T-helper 9 cell (primary cell): ENCODE results near the gene POLN.
"Not testable (repeated sequence)": the region's sequence is repeated elsewhere in the genome, so short reads cannot be mapped to it uniquely, and the experiment has no call there.

ENCODE experiments used
- DNase-seq: peaks from one replicate; pipeline ENCODE4 v3.0.0-alpha.2; 2020

The POLN gene

DNA sequence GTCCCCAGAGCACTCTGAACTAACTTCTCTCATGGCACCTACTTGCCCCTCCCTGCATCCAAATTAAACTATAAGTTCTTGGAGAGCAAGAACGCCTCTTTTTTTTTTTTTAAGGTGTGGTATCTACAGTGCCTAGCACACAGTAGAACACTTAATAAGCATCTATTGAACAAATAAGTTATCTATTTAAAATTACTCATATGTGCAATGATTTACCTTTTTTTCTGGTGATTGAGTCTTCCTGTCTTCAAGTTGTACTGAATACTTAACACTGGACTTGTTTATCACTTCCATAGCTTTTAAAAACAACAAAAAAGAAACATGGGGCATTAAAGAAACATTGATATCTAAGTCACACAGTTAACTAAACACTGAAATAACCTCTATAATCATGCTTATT, 29.1 kb downstream of the POLN start:
- DNase-seq, result no peak

DNA sequence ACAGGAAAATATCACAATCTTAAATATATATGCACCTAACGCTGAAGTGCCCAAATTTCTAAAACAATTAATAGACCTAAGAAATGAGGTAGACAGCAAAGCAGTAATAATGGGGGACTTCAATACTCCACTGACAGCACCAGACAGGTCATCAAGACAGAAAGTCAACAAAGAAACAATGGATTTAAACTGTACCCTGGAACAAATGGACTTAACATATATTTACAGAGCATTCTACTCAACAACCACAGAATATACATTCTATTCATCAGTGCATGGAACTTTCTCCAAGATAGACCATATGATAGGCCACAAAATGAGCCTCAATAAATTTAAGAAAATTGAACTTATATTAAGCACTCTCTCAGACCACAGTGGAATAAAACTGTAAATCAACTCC, 39.1 kb downstream of the POLN start:
- DNase-seq, result not testable (repeated sequence)

DNA sequence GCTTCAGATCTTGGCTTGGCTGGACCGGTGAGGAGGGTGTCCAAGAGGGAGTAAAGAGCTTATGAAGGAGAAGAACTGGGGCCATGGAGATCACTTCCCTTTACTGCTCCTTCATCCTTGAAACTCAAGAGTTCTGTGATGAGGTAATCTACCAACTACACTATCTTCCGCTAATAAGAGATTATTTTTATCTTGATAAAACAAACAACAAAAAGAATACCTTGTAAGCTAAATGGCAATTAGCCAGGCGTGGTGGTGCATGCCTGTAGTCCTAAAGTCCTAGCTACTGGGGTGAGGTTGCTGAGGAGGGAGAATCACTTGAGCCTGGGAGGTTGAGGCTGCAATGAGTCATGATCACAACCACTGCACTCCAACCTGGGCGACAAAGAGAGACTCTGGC, 47.4 kb downstream of the POLN start:
- DNase-seq, result no peak

DNA sequence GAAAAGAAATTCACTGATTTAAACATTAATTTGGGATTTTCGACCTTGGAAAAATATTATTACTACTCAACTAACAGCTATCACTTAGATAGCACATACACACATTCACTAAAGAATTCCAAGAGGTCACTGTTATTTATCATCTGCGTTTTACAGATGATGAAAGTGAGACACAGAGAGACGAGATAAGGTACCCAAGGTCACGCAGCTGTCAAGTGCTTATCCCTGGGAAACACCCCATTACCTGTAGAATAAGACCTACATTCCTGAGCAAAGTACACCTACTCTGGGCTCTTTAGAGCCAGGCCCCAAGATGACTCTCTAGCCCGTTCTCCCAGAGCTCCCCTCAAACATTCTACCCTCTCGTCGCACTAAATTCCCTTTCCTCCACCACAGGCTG, 48.6 kb downstream of the POLN start:
- no peak for DNase-seq

GRCh38 chr4:2186865-2187172, 55.1 kb downstream of the POLN start:
- DNase-seq, result no peak

DNA sequence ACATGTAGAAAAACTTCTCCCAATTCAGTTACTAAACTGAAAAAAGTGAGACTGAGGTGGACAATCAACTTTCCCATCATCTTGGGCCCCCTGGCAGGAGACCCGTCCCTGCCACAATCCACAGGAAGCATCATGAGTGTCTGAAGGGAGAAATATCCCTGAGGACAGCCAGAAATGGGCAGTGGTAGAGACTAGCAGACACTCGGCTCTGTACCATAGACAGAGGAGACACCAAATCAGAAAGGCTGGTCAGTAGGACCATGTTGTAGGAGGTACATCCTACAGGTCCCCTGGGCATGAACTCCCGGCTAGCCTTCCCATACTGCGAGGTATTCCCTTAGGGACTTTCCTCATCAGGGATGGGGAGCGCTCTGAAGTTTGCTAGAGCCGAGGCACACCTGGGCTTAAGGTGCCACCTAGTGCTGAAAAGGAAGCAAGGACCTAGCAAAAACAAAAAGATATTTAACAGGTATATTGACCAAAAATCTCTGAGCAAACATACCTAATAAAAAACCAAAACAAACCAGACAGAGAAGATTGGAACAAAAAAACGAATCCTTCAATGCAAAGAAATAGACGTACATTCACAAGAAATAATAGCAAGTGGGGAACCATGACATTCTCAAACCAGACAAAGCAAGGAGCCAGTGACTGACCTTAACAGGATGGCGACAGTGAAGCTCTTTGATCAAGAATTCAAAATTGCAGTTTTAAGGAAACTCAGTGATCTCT, 55.6 kb downstream of the POLN start:
- no peak for DNase-seq

- no peak for DNase-seq
Measured at GRCh38 chr4:2183394-2183793, 58.5 kb downstream of the POLN start.

DNA sequence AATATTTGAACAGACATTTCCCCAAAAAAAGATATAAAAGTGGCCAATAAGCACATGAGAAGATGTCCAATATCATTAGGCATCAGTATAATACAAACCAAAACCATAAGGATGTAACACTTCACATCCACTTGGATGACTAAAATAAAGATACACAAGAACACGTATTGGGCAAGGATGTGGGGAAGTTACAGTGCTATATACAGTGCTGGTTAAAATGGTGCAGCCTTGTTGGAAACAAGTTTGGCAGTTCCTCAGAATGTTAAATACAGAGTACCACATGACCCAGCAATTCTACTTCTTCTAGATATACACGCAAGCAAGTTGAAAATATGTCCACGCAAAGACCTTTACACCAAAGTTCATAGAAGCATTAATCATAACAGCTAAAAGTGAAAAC, 58.9 kb downstream of the POLN start:
- DNase-seq, result no peak

- DNase-seq, result no peak
Measured at GRCh38 chr4:2180410-2180809, 61.5 kb downstream of the POLN start.

DNA sequence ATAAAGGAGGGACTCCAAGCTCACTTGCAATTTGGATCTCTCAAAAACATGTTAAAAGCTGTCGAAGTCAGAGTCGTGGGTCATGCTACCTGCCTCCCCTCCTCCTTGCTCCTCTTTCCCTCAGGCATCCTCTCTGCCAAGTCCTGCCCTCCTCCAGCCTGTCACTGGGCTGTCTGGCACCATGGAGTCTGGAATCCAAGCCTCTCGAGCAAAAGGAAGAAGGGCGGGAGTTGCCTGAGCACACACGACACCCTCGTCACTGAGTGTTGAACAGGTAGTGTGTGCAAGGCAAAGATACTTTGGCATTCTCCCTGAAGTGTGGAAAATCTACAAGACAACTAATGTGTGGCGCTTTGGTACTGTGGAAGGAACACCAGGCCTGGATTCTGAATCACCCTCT, 62.2 kb downstream of the POLN start:
- DNase-seq, result no peak

- no peak for DNase-seq
Measured at GRCh38 chr4:2178986-2179385, 62.9 kb downstream of the POLN start.

DNA sequence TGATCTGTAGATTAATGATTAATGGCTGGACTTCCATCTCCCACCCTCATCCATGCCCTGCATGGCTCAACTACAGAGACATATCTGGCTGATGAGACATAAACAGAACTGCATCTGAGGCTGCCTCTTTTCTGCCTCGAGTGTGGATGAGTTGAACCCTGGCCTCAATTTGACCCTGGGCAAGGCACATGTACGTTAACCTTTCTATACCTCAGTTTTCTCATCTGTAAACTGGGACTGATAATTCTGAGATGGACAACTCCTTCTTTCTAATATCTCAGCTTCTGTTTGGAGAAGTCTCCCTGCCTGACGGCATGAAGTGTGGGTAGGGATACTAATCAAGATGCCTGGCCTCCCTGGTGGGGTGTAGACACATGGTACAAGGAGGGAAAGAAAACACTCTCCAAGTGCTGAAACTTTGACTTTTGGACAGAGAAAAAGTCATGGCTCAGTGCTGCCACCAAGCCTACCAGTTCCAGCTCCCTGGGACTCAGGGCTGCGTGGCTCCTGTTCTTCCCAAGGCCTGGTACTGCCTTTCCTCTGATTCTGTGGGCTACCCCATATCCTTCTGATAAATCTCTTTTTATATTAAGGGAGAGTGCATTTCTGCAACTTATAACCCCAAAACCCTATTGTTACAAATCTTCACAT, 64.4 kb downstream of the POLN start:
- no peak for DNase-seq

- DNase-seq, result no peak
Measured at GRCh38 chr4:2175990-2176698, 65.8 kb downstream of the POLN start.

DNA sequence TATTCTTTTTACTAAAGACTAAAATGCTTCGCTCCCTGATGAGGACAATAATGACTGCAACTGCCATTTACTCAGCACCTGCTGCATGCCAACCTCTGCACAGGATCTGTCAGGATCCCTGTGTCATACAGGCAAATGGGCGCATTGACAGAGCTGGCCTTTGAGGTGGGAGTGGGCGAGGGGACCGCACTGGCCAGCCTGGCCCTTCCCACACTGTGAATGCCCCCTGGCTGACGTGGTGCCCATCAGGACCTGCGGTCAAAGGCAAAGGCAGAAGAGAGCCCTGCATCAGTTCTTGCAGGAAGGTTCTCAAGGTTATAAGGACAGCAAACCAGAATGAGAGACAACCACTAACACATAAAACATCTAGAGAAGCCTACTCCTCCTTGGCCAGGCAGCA, 67.9 kb downstream of the POLN start:
- DNase-seq, result no peak

DNA sequence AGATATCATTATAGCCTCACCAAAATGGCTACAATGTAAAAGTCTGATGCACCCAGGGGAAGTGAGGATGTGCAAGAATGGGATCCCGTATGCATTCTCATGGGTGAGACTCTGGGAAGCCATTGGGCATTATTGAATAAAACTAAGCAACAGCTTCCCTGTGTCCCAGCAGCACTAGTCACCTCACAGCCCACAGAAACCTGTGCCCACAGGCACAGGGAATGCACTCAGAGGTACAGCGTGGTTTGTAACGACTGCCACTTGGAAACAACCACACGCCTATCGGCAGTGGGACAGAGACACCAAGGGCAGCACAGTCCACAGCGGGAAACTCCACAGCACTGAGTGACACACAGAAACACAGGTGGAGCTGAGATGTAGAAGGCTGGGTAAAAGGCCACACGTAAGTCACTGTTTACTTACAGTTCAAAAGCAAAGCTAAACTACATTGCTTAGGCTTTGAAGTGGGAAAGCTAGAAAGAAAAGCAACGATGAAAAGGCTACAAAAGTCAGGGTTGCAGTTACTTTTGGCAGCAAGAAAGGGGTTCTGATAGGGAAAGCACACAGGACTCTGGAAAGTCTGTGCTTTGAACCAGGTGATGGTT, 69.2 kb downstream of the POLN start:
- no peak for DNase-seq

DNA sequence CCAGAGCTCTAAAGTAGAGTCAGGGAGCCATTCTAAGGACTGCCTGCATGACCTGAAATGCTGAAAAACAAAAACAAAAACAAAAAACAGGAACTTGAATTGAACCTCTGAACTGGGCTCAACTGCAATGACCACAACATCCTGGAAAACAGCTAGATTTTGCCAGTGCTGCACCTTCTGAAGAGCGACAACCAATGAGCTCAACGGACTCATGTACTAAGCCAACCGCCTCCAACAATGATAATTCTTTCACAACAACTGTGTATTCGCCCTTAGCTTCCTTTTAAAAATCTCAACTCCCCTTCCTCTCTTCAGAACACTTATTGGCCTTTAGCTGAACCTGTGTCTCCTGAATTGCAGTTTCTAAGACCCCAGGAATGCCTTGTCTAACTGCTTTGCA, 69.8 kb downstream of the POLN start:
- no peak for DNase-seq

- DNase-seq, result no peak
Measured at GRCh38 chr4:2168469-2169319, 73.2 kb downstream of the POLN start.

GRCh38 chr4:2166253-2166652, 75.7 kb downstream of the POLN start:
- DNase-seq, result no peak

- DNase-seq, result no peak
Measured at GRCh38 chr4:2165391-2165790, 76.5 kb downstream of the POLN start.

DNA sequence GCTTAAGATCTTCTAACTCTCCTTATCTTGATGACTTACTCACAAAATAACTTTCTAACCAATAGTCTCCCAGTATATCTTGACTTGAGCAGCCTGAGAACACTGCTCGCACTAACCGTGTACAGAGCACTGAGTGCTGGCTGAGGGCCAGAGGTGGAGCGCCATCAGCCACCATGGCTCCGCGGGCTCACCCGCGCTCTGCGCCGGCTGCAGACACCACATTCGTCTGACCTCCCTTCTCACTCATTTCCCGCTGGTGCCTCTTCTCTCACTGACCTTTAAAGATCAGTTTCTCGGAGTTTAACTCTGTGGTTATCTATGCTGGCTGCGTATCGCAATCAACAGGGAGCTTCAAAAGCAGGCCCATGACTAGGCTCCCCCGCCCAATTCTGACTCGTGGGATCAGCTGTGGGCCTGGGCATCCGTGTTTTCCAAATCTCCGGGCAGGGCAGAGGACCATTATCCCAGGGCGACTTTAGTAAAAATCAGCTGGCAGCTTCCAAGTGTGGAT, 78.6 kb downstream of the POLN start:
- DNase-seq, result no peak

- DNase-seq, result not testable (repeated sequence)
Measured at GRCh38 chr4:2161092-2161703, 80.7 kb downstream of the POLN start.

GRCh38 chr4:2159931-2160330, 82.0 kb downstream of the POLN start:
- DNase-seq, result no peak
